HepG2 (cell line): ENCODE results near the gene C19orf85. TPM values are rescaled to one million over a fixed set of nuclear protein-coding genes. Genes with fewer than 3 reads are reported as not detected.

ENCODE experiments used
- DPF2 ChIP-seq: sonication (generic); formaldehyde crosslinking; IDR thresholded peaks from 2 replicates; pipeline ENCODE4 v1.4.0; 2020; ENCODE audit warnings: mild to moderate bottlenecking, low read depth, missing genetic modification reagents, borderline replicate concordance
- ELF4 ChIP-seq: sonication (generic); formaldehyde crosslinking; IDR thresholded peaks from 2 replicates; pipeline ENCODE4 v1.5.0; 2020; ENCODE audit warnings: missing genetic modification reagents, mild to moderate bottlenecking, moderate library complexity, borderline replicate concordance
- HNRNPL ChIP-seq: fragments of 200-400 bp; formaldehyde crosslinking; IDR thresholded peaks from 2 replicates; pipeline ENCODE4 v1.6.1; 2017; ENCODE audit warnings: mild to moderate bottlenecking, low read depth, low read length
- ISX ChIP-seq: sonication (generic); formaldehyde crosslinking; conservative IDR thresholded peaks from 2 replicates; pipeline ENCODE4 v1.5.0; 2020; ENCODE audit warnings: missing genetic modification reagents
- RELA ChIP-seq: sonication (generic); formaldehyde crosslinking; IDR thresholded peaks from 2 replicates; pipeline ENCODE4 v1.4.0; 2020; ENCODE audit warnings: missing genetic modification reagents
- ZNF484 ChIP-seq: sonication (generic); formaldehyde crosslinking; IDR thresholded peaks from 2 replicates; pipeline ENCODE4 v1.5.1; 2020; ENCODE audit warnings: mild to moderate bottlenecking, low read depth, missing genetic modification reagents, borderline replicate concordance
- ZNF550 ChIP-seq: sonication (generic); formaldehyde crosslinking; IDR thresholded peaks from 2 replicates; pipeline ENCODE4 v1.4.0; 2020; ENCODE audit warnings: mild to moderate bottlenecking, missing genetic modification reagents, borderline replicate concordance
- ZNF564 ChIP-seq: sonication (generic); formaldehyde crosslinking; IDR thresholded peaks from 2 replicates; pipeline ENCODE4 v1.8.1; 2023; ENCODE audit warnings: mild to moderate bottlenecking, missing genetic modification reagents
- ZNF7 ChIP-seq: IDR thresholded peaks from 2 replicates; pipeline ENCODE4 v1.6.1; 2016; ENCODE audit warnings: missing biosample characterization, missing genetic modification reagents
- polyA plus RNA-seq, 8 experiments: library from polyadenylated mRNA; depleted of rRNA in 3 of 8; stranded (reverse) in 7 of 8; unstranded in 1 of 8; fragments of >200 nt; fragmentation: Illumina TruSeq in 4 of 8; extraction: Trizol in 4 of 8; gene quantifications; 2 replicates each; pipeline versions ENCODE4 v1.2.1 to v1.2.3, GENCODE V29; 2011 to 2016; ENCODE audit warnings: low read depth in 4 of 8, missing spikeins in 1 of 8, mixed read lengths in 1 of 8; ENCODE audit not compliant: insufficient read depth in 1 of 8
- total RNA-seq, 5 experiments: library from RNA; depleted of rRNA; stranded (reverse); fragments of >200 nt; fragmentation: Illumina TruSeq; extraction: Trizol; gene quantifications; 2 replicates each; pipeline ENCODE4 v1.2.3, GENCODE V29; 2016; ENCODE audit warnings: low read depth in 1 of 5
- TF ChIP-seq, protein P1 (sequence below): IDR thresholded peaks from 2 replicates; pipeline ENCODE4 v1.6.1; 2012; ENCODE audit warnings: low read length, improper control_type of control experiment
- TF ChIP-seq, protein P2 (sequence below): sonication (generic); formaldehyde crosslinking; IDR thresholded peaks from 2 replicates; pipeline ENCODE4 v1.4.0; 2020; ENCODE audit warnings: mild to moderate bottlenecking, missing genetic modification reagents
- TF ChIP-seq, protein P3 (sequence below): sonication (generic); formaldehyde crosslinking; IDR thresholded peaks from 2 replicates; pipeline ENCODE4 v1.5.1; 2020; ENCODE audit warnings: mild to moderate bottlenecking, missing genetic modification reagents, borderline replicate concordance
- TF ChIP-seq, protein P4 (sequence below): sonication (generic); formaldehyde crosslinking; IDR thresholded peaks from 2 replicates; pipeline ENCODE4 v1.8.1; 2022; ENCODE audit warnings: mild to moderate bottlenecking, missing genetic modification reagents

C19orf85 gene
- total and polyA plus RNA-seq, 2 of the 13 experiments (the other 11 are each of a cell fraction or from before 2014, with no cell fraction given) = not detected

DNA sequence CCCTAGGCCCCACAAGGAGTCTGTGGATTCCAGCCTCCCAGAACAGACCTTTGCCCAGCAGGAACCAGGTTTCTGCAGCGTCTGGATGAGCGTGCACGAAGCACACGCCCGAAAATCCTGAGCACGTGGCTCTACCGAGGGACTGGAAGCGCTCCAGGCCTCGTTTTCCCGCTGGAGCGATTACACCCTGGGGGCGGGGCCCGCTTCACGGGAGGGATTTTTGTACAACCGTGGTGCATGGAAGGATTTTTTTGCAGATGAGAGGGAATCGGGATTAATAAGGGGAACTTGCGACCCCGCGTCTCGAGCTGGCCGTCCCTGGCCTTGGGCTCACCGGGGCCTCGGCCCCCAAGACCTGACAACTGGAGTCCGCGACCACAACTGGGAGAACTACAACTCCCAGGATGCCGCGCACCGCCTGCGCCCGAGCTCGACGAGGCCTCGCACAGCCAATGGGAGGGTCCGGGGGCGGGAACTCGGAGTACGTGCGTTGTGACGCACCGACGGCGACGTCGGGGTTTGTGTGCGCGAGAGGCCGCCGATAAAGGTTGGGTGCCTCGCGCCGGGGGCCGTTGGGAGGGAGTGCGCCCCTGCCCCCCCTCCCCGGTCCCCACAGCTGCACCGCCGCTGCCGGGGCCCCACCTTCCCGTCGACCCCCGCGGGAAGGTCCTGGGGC lies 11.7 kb upstream of the C19orf85 start, which contains the start of gene ZNF628 (continued):
- TF ChIP-seq, protein P1, sequence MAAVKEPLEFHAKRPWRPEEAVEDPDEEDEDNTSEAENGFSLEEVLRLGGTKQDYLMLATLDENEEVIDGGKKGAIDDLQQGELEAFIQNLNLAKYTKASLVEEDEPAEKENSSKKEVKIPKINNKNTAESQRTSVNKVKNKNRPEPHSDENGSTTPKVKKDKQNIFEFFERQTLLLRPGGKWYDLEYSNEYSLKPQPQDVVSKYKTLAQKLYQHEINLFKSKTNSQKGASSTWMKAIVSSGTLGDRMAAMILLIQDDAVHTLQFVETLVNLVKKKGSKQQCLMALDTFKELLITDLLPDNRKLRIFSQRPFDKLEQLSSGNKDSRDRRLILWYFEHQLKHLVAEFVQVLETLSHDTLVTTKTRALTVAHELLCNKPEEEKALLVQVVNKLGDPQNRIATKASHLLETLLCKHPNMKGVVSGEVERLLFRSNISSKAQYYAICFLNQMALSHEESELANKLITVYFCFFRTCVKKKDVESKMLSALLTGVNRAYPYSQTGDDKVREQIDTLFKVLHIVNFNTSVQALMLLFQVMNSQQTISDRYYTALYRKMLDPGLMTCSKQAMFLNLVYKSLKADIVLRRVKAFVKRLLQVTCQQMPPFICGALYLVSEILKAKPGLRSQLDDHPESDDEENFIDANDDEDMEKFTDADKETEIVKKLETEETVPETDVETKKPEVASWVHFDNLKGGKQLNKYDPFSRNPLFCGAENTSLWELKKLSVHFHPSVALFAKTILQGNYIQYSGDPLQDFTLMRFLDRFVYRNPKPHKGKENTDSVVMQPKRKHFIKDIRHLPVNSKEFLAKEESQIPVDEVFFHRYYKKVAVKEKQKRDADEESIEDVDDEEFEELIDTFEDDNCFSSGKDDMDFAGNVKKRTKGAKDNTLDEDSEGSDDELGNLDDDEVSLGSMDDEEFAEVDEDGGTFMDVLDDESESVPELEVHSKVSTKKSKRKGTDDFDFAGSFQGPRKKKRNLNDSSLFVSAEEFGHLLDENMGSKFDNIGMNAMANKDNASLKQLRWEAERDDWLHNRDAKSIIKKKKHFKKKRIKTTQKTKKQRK = no peak
- TF ChIP-seq ISX (CRISPR knock-in tag) (peak; percentile 86; the same call in 1 of the 2 replicates), ZNF564 (CRISPR knock-in tag) (peak; percentile 91), ELF4 (CRISPR knock-in tag) (peak; percentile 86; the same call in 1 of the 2 replicates), HNRNPL (no peak), ZNF484 (peak; percentile 89; the same call in 1 of the 2 replicates), ZNF550 (CRISPR knock-in tag) (peak; percentile 91; the same call in 1 of the 2 replicates), DPF2 (CRISPR knock-in tag) (no peak), ZNF7 (no peak), RELA (CRISPR knock-in tag) (no peak)
- TF ChIP-seq, protein P2, sequence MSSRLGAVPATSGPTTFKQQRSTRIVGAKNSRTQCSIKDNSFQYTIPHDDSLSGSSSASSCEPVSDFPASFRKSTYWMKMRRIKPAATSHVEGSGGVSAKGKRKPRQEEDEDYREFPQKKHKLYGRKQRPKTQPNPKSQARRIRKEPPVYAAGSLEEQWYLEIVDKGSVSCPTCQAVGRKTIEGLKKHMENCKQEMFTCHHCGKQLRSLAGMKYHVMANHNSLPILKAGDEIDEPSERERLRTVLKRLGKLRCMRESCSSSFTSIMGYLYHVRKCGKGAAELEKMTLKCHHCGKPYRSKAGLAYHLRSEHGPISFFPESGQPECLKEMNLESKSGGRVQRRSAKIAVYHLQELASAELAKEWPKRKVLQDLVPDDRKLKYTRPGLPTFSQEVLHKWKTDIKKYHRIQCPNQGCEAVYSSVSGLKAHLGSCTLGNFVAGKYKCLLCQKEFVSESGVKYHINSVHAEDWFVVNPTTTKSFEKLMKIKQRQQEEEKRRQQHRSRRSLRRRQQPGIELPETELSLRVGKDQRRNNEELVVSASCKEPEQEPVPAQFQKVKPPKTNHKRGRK (CRISPR knock-in tag) = no peak
- TF ChIP-seq, protein P3, sequence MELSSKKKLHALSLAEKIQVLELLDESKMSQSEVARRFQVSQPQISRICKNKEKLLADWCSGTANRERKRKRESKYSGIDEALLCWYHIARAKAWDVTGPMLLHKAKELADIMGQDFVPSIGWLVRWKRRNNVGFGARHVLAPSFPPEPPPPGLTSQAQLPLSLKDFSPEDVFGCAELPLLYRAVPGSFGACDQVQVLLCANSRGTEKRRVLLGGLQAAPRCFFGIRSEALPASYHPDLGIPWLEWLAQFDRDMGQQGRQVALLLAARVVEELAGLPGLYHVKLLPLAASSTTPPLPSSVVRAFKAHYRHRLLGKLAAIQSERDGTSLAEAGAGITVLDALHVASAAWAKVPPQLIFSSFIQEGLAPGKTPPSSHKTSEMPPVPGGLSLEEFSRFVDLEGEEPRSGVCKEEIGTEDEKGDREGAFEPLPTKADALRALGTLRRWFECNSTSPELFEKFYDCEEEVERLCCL (CRISPR knock-in tag) = peak; percentile 64; the same call in 1 of the 2 replicates
- TF ChIP-seq, protein P4, sequence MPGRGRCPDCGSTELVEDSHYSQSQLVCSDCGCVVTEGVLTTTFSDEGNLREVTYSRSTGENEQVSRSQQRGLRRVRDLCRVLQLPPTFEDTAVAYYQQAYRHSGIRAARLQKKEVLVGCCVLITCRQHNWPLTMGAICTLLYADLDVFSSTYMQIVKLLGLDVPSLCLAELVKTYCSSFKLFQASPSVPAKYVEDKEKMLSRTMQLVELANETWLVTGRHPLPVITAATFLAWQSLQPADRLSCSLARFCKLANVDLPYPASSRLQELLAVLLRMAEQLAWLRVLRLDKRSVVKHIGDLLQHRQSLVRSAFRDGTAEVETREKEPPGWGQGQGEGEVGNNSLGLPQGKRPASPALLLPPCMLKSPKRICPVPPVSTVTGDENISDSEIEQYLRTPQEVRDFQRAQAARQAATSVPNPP = peak; percentile 68; the same call in 1 of the 2 replicates
